Mesothelial cell of epicardium (in vitro differentiated cells): Measurements from ENCODE around the gene DALRD3. TPM values are rescaled to one million over a fixed set of nuclear protein-coding genes. Genes with fewer than 3 reads are reported as not detected.

Source experiments
- DNase-seq, 2 experiments: peaks; one replicate each; pipeline ENCODE4 v3.0.0; 2021; ENCODE audit warnings: low spot score in 2 of 2; ENCODE audit not compliant: unreplicated experiment in 2 of 2
- H3K27ac Mint-ChIP-seq: 2 replicates; pipeline ENCODE4 v1.8.0; 2021; ENCODE audit warnings: mixed read lengths
- H3K27me3 Mint-ChIP-seq: 2 replicates; pipeline ENCODE4 v1.8.0; 2021; ENCODE audit warnings: low read depth, mixed read lengths
- H3K36me3 Mint-ChIP-seq: 2 replicates; pipeline ENCODE4 v1.8.0; 2021; ENCODE audit warnings: mixed read lengths
- H3K4me1 Mint-ChIP-seq: 2 replicates; pipeline ENCODE4 v1.8.0; 2021; ENCODE audit warnings: mixed read lengths
- H3K4me3 Mint-ChIP-seq: 2 replicates; pipeline ENCODE4 v1.8.0; 2021; ENCODE audit warnings: mild to moderate bottlenecking, moderate library complexity, mixed read lengths
- H3K9me3 Mint-ChIP-seq: 2 replicates; pipeline ENCODE4 v1.8.0; 2021; ENCODE audit warnings: mixed read lengths
- CTCF ChIP-seq: fragments of 200-600 bp; sonication (generic); IDR thresholded peaks from one replicate; pipeline ENCODE4 v1.5.0; 2021; ENCODE audit warnings: antibody characterized with exemption; ENCODE audit not compliant: unreplicated experiment
- total RNA-seq: library from RNA; stranded (reverse); gene quantifications from 3 replicates; pipeline ENCODE4 v1.2.1, GENCODE V29; 2021

Gene DALRD3
- total RNA-seq, 1 donor from 2014 or later, result 23.4 TPM

- peaks cover 12% of the 10 kb centered on the region for H3K36me3 Mint-ChIP-seq
- peak overlapping the region; percentile 98 for H3K27ac Mint-ChIP-seq
- H3K27me3 Mint-ChIP-seq, result no peaks in the 10 kb centered on the region
- H3K4me3 Mint-ChIP-seq, result peak overlapping the region; percentile 94
- no peaks in the 10 kb centered on the region for H3K9me3 Mint-ChIP-seq
- no peak for TF ChIP-seq CTCF
- peak; percentile 97 for DNase-seq
- peaks cover 36% of the 10 kb centered on the region for H3K4me1 Mint-ChIP-seq
Observed at GRCh38 chr3:49021213-49021812, 2.9 kb upstream of the DALRD3 start.

- DNase-seq, result no peak
- TF ChIP-seq CTCF, result no peak
- H3K36me3 Mint-ChIP-seq, result peaks cover 11% of the 10 kb centered on the region
- H3K27me3 Mint-ChIP-seq, result no peaks in the 10 kb centered on the region
- peak overlapping the region; percentile 94 for H3K4me3 Mint-ChIP-seq
- peak overlapping the region; percentile 76 for H3K27ac Mint-ChIP-seq
- peaks cover 36% of the 10 kb centered on the region for H3K4me1 Mint-ChIP-seq
- no peaks in the 10 kb centered on the region for H3K9me3 Mint-ChIP-seq
Observed at GRCh38 chr3:49020330-49021212, 2.2 kb upstream of the DALRD3 start.

- peaks cover 36% of the 10 kb centered on the region for H3K4me1 Mint-ChIP-seq
- no peaks in the 10 kb centered on the region for H3K27me3 Mint-ChIP-seq
- peak overlapping the region; percentile 76 for H3K27ac Mint-ChIP-seq
- DNase-seq, result no peak
- H3K4me3 Mint-ChIP-seq, result peak overlapping the region; percentile 94
- peaks cover 13% of the 10 kb centered on the region for H3K36me3 Mint-ChIP-seq
- no peak for TF ChIP-seq CTCF
- no peaks in the 10 kb centered on the region for H3K9me3 Mint-ChIP-seq
Observed at GRCh38 chr3:49019941-49020329, 1.6 kb upstream of the DALRD3 start.

GRCh38 chr3:49018707-49019006, 277 bp upstream of the DALRD3 start:
- Mint-ChIP-seq H3K27ac (peak overlapping the region; percentile 93), H3K4me1 (peaks cover 36% of the 10 kb centered on the region), H3K4me3 (peak overlapping the region; percentile 94), H3K9me3 (no peaks in the 10 kb centered on the region), H3K36me3 (peaks cover 15% of the 10 kb centered on the region), H3K27me3 (no peaks in the 10 kb centered on the region)
- no peak for DNase-seq
- no peak for TF ChIP-seq CTCF

- Mint-ChIP-seq H3K9me3 (no peaks in the 10 kb centered on the region), H3K27me3 (no peaks in the 10 kb centered on the region), H3K4me1 (peaks cover 26% of the 10 kb centered on the region), H3K27ac (peak overlapping the region; percentile 75), H3K36me3 (peaks cover 11% of the 10 kb centered on the region), H3K4me3 (peak overlapping the region; percentile 94)
- no peak for DNase-seq
- no peak for TF ChIP-seq CTCF
Observed at GRCh38 chr3:49017229-49017970, 980 bp downstream of the DALRD3 start.
